Measurements from ENCODE around the gene SKI. TPM values are rescaled to one million over a fixed set of nuclear protein-coding genes. Genes with fewer than 3 reads are reported as not detected.
"Not testable (repeated sequence)": the region's sequence is repeated elsewhere in the genome, so short reads cannot be mapped to it uniquely, and the experiment has no call there.

SKI gene
- total RNA-seq, 6 donors from 2014 or later = 57.3 to 108 (median 96.9) TPM

DNA sequence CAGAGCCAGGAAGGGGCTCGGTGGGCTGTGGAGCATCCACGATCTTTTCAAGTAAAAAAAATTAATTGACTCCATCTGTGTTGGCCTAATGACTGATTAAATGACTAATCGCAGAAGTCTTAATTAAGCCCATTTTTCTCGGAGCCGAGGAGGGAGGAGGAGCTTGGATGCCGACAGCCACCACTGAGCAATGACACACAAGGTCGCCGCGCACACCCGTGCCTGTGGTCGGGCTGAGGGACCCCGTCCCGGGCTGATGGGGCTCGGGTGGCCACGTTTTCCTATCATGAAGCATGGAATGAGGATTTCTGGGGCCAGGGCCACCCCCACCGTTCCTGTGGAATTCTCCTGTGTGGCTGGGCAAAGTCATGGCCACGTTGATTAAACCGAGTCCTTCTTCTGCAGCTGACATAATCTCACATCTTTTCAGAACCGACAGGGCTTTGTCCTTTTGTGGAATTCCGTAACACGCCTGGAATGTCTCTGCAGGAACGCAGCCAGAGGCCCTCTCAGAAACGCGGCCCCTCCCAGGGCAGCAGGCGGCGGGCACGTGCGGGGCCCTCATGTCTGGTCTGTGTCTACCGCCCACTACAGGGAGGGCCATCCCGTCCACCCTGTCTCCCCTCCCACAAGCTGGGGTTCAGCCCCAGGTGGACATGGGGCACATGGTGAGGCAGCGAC is 102.5 kb downstream of the SKI start:
- 61 to 66% methylated on average over 28 to 31 of the region's 31 CpGs for WGBS, 2 donors
- TF ChIP-seq POLR2AphosphoS5 (IDR thresholded peaks at IDR 0.05) (peak in 1 of 2 donors; percentile 23), CTCF (IDR thresholded peaks at IDR 0.05) (no peak), EP300 (IDR thresholded peaks at IDR 0.05) (no peak)
- ATAC-seq (ENCODE audit: low FRiP score in 2 of 2) (peak; percentile 50 to 90), DNase-seq (peak in 1 of 2 donors; percentile 90)
- peak overlapping the region; percentile 15 to 56 (median 38) for H3K27ac ChIP-seq
- H3K36me3 ChIP-seq = no peaks in the 10 kb centered on the region
- no peaks in the 10 kb centered on the region for H3K27me3 ChIP-seq
- no peaks in the 10 kb centered on the region for H3K9me3 ChIP-seq
- H3K4me3 ChIP-seq = no peak overlapping the region
- peaks cover 9 to 14% (median 10%) of the 10 kb centered on the region in 4 donors for H3K4me1 ChIP-seq

GRCh38 chr1:2331200-2331544 is 103.1 kb downstream of the SKI start:
- Histone ChIP-seq H3K4me1 (peaks cover 9 to 14% (median 10%) of the 10 kb centered on the region in 4 donors), H3K27me3 (no peaks in the 10 kb centered on the region), H3K9me3 (no peaks in the 10 kb centered on the region), H3K36me3 (no peaks in the 10 kb centered on the region), H3K27ac (peak overlapping the region; percentile 15 to 56 (median 38)), H3K4me3 (no peak overlapping the region)
- TF ChIP-seq POLR2AphosphoS5 (IDR thresholded peaks at IDR 0.05) = no peak
- no peak for TF ChIP-seq CTCF (IDR thresholded peaks at IDR 0.05)
- TF ChIP-seq EP300 (IDR thresholded peaks at IDR 0.05) = no peak
- TF ChIP-seq POLR2A (IDR thresholded peaks at IDR 0.05) = no peak
- WGBS, 2 donors = 64% methylated on average over 3 of the region's 11 CpGs; no CpG with 5 or more reads in 1 of the 2 donors
- peak in 1 of 2 donors; percentile 22 for ATAC-seq (ENCODE audit: low FRiP score in 2 of 2)
- DNase-seq = no peak

GRCh38 chr1:2331580-2331979 is 103.5 kb downstream of the SKI start:
- H3K36me3 ChIP-seq; H3K27me3 ChIP-seq; H3K4me3 ChIP-seq; DNase-seq; H3K9me3 ChIP-seq; ATAC-seq (ENCODE audit: low FRiP score in 2 of 2): not testable (repeated sequence)
- Histone ChIP-seq H3K27ac (peak overlapping the region in 2 of 4 donors; percentile 15 to 44), H3K4me1 (peaks cover 9 to 14% (median 10%) of the 10 kb centered on the region in 4 donors)
- WGBS, 2 donors = 91 to 95% methylated on average over 22 to 33 of the region's 33 CpGs

DNA sequence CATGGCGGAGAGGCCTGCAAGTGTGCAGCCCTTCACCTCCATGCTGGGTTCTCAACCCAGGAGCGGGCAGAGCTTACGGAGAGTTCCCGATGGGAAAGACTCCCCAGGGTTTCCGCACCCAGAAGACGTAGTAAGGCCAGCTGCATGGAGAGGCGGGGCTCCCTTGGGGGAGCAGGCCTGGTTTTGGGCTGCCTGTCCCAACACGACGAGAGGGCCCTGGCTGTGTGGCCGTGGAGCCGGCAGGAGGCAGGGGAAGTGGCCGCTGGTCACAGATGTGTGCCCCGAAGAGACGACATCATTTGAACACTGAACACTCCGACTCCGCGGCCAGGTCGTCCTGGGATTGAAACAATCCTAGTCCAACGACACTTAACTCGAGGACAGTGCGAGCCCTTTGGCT is 106.2 kb downstream of the SKI start:
- no peak for ATAC-seq (ENCODE audit: low FRiP score in 2 of 2)
- H3K27me3 ChIP-seq = no peaks in the 10 kb centered on the region
- H3K27ac ChIP-seq = no peak overlapping the region
- TF ChIP-seq CTCF (IDR thresholded peaks at IDR 0.05) = no peak
- no peak for TF ChIP-seq POLR2A (IDR thresholded peaks at IDR 0.05)
- no peak for TF ChIP-seq EP300 (IDR thresholded peaks at IDR 0.05)
- no peak for TF ChIP-seq POLR2AphosphoS5 (IDR thresholded peaks at IDR 0.05)
- no peak overlapping the region for H3K4me3 ChIP-seq
- 87 to 93% methylated on average over 13 to 21 of the region's 21 CpGs for WGBS, 2 donors
- H3K9me3 ChIP-seq = no peaks in the 10 kb centered on the region
- no peaks in the 10 kb centered on the region for H3K36me3 ChIP-seq
- peaks cover 9 to 14% (median 10%) of the 10 kb centered on the region in 4 donors for H3K4me1 ChIP-seq
- no peak for DNase-seq

DNA sequence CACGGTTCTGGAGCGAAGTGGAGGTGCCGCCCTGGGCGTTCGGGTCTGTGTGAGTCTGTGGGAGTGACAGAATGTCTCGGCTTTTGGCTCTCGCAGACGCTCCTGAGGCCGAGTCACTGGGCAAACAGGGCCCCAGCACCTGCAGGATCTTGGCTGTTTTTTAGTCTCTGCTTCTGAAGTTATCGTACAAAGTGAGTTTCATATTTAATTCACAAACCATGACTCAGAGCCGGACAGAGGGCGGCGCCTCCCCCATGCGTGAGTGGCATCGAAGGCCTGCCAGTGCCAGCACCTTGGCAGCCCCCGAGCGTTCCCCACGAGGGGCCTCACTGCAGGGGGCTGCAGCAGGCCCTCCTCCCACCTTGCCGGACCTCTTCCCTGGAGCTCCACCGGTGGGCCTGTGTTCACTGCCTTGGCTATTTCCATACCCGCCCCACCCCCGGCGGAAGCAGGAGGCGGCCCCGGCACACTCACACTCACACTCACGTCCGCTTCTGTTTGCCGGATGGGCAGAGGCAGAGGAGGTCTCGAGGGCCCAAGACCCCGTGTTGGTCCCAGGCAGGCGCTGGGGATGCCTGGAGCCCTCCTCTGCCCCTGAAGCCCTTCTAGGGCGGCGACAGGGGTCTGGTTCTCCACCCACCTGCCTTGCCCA is 106.9 kb downstream of the SKI start:
- no peak for TF ChIP-seq CTCF (IDR thresholded peaks at IDR 0.05)
- TF ChIP-seq POLR2AphosphoS5 (IDR thresholded peaks at IDR 0.05) = no peak
- no peak for TF ChIP-seq POLR2A (IDR thresholded peaks at IDR 0.05)
- no peak for TF ChIP-seq EP300 (IDR thresholded peaks at IDR 0.05)
- Histone ChIP-seq H3K27me3 (no peaks in the 10 kb centered on the region), H3K4me1 (peaks cover 9 to 14% (median 10%) of the 10 kb centered on the region in 4 donors), H3K4me3 (no peak overlapping the region), H3K36me3 (no peaks in the 10 kb centered on the region), H3K27ac (no peak overlapping the region), H3K9me3 (no peaks in the 10 kb centered on the region)
- 71 to 74% methylated on average over 31 to 33 of the region's 33 CpGs for WGBS, 2 donors
- DNase-seq = no peak
- no peak for ATAC-seq (ENCODE audit: low FRiP score in 2 of 2)

Measured in upper lobe of left lung (tissue), 6 donors.